Activated CD8-positive, alpha-beta T cell treated with anti-CD3 and anti-CD28 coated beads for 36 hours (primary cell): ENCODE results near the gene RLN3. TPM values are rescaled to one million over a fixed set of nuclear protein-coding genes. Genes with fewer than 3 reads are reported as not detected.
"Not testable (repeated sequence)": the region's sequence is repeated elsewhere in the genome, so short reads cannot be mapped to it uniquely, and the experiment has no call there.

ENCODE experiments used
- ATAC-seq: fragments of 200-7000 bp; cut with Tn5 transposase; one replicate; pipeline ENCODE4 v1.10.0; 2021; ENCODE audit warnings: mild to moderate bottlenecking, moderate library complexity
- CTCF ChIA-PET: fragments of 350-600 bp; sonication (Branson Sonifier 250); formaldehyde crosslinking; loops from one replicate; lab custom pipeline; 2021; ENCODE audit warnings: antibody characterized with exemption; lab: Charles Lee
- POLR2A ChIA-PET: fragments of 350-600 bp; sonication (Branson Sonifier 250); formaldehyde crosslinking; loops from one replicate; lab custom pipeline; 2021; ENCODE audit warnings: antibody characterized with exemption; lab: Charles Lee
- DNase-seq: peaks from one replicate; pipeline ENCODE4 v3.0.0-alpha.2; 2020
- H3K27ac Mint-ChIP-seq: one replicate; pipeline ENCODE4 v1.8.0; 2021; ENCODE audit warnings: mild to moderate bottlenecking, mixed read lengths
- H3K27me3 Mint-ChIP-seq: one replicate; pipeline ENCODE4 v1.8.0; 2021; ENCODE audit warnings: mixed read lengths
- H3K36me3 Mint-ChIP-seq: one replicate; pipeline ENCODE4 v1.8.0; 2021; ENCODE audit warnings: low read depth, mixed read lengths
- H3K4me1 Mint-ChIP-seq: one replicate; pipeline ENCODE4 v1.8.0; 2021; ENCODE audit warnings: low read depth, mixed read lengths
- H3K4me3 Mint-ChIP-seq: one replicate; pipeline ENCODE4 v1.8.0; 2021; ENCODE audit warnings: mild to moderate bottlenecking, moderate library complexity, mixed read lengths
- H3K9me3 Mint-ChIP-seq: one replicate; pipeline ENCODE4 v1.8.0; 2021; ENCODE audit warnings: mixed read lengths
- CTCF ChIP-seq: fragments of 200-600 bp; IDR thresholded peaks from one replicate; pipeline ENCODE4 v1.8.0; 2022; ENCODE audit warnings: antibody characterized with exemption, mild to moderate bottlenecking
- intact Hi-C: fragments of 100-400 bp; cut with micrococcal nuclease; formaldehyde crosslinking; loops from one replicate; pipeline ENCODE4 v1.10.0; 2022
- total RNA-seq, 2 experiments: library from RNA; stranded (reverse); gene quantifications; one replicate each; pipeline ENCODE4 v1.2.3, GENCODE V29; 2021

Gene RLN3
- total RNA-seq, 2 experiments from 2014 or later: not detected

GRCh38 chr19:14042659-14043608, 15.0 kb downstream of the RLN3 start:
- Mint-ChIP-seq H3K4me1 (peaks cover 15% of the 10 kb centered on the region), H3K27ac (peak overlapping the region; percentile 70), H3K36me3 (peaks cover 48% of the 10 kb centered on the region)
- H3K27me3 Mint-ChIP-seq, H3K4me3 Mint-ChIP-seq, H3K9me3 Mint-ChIP-seq, intact Hi-C loops: not testable (repeated sequence)
- DNase-seq (peak; percentile 55), ATAC-seq (peak; percentile 62)
- peak; percentile 58 for TF ChIP-seq CTCF
- ChIA-PET CTCF (interaction anchor here (0.8 to 2.1 kb wide), 14 partner anchors 9 to 161 kb away, joined by 3 to 12 read pairs (median 4); partner anchors contain the start of genes IL27RA, MISP3 and RLN3), POLR2A (interaction anchor here (1.2 kb wide), 1 partner anchor 11 kb away, joined by 5 read pairs; the partner anchor contains the start of gene IL27RA)

- POLR2A ChIA-PET, DNase-seq, ATAC-seq, intact Hi-C loops, H3K27ac Mint-ChIP-seq, H3K4me3 Mint-ChIP-seq, H3K9me3 Mint-ChIP-seq, H3K27me3 Mint-ChIP-seq: not testable (repeated sequence)
- CTCF ChIA-PET: interaction anchor here (0.6 to 6.6 kb wide), 29 partner anchors 11 to 219 kb away, joined by 3 to 69 read pairs (median 4); partner anchors contain the start of genes IL27RA, MISP3 and PALM3
- Mint-ChIP-seq H3K36me3 (peaks cover 60% of the 10 kb centered on the region), H3K4me1 (peaks cover 14% of the 10 kb centered on the region)
These were observed 19.9 kb downstream of the RLN3 start for GRCh38 chr19:14047866-14048265.

- no peak overlapping the region for H3K4me3 Mint-ChIP-seq
- no peak overlapping the region for H3K27ac Mint-ChIP-seq
- DNase-seq (peak; percentile 85), ATAC-seq (peak; percentile 97)
- peaks cover 60% of the 10 kb centered on the region for H3K36me3 Mint-ChIP-seq
- ChIA-PET CTCF (interaction anchor here (0.6 to 6.6 kb wide), 31 partner anchors 11 to 220 kb away, joined by 3 to 69 read pairs (median 4); partner anchors contain the start of genes IL27RA, MISP3 and PALM3), POLR2A (interaction anchor here (0.9 kb wide), 1 partner anchor 22 kb away, joined by 3 read pairs; no protein-coding TSS in a partner anchor)
- intact Hi-C loops: no loop called here
- peaks cover 13% of the 10 kb centered on the region for H3K4me1 Mint-ChIP-seq
- H3K9me3 Mint-ChIP-seq: no peaks in the 10 kb centered on the region
- peak; percentile 96 for TF ChIP-seq CTCF
- H3K27me3 Mint-ChIP-seq: no peaks in the 10 kb centered on the region
These were observed 20.6 kb downstream of the RLN3 start for GRCh38 chr19:14048443-14049153.

- ChIA-PET CTCF (interaction anchor here (0.9 to 6.6 kb wide), 5 partner anchors 9 to 171 kb away, joined by 3 to 69 read pairs (median 3); partner anchors contain the start of genes IL27RA and PALM3), POLR2A (no interaction called here)
- H3K27ac Mint-ChIP-seq: no peak overlapping the region
- H3K36me3 Mint-ChIP-seq: peaks cover 60% of the 10 kb centered on the region
- H3K27me3 Mint-ChIP-seq: no peaks in the 10 kb centered on the region
- no peaks in the 10 kb centered on the region for H3K9me3 Mint-ChIP-seq
- ATAC-seq: no peak
- TF ChIP-seq CTCF: no peak
- no peak for DNase-seq
- H3K4me1 Mint-ChIP-seq: peaks cover 13% of the 10 kb centered on the region
- H3K4me3 Mint-ChIP-seq: no peak overlapping the region
- intact Hi-C loops: no loop called here
These were observed 22.6 kb downstream of the RLN3 start for GRCh38 chr19:14050512-14050911.

GRCh38 chr19:14050961-14051360, 23.0 kb downstream of the RLN3 start:
- H3K4me3 Mint-ChIP-seq, DNase-seq, H3K27me3 Mint-ChIP-seq, H3K27ac Mint-ChIP-seq, ATAC-seq, intact Hi-C loops, H3K9me3 Mint-ChIP-seq: not testable (repeated sequence)
- POLR2A ChIA-PET: interaction anchor here (1.0 kb wide), 1 partner anchor 19 kb away, joined by 3 read pairs; the partner anchor contains the start of gene IL27RA
- Mint-ChIP-seq H3K4me1 (peaks cover 11% of the 10 kb centered on the region), H3K36me3 (peaks cover 55% of the 10 kb centered on the region)
- CTCF ChIA-PET: interaction anchor here (0.9 to 6.6 kb wide), 4 partner anchors 8 to 171 kb away, joined by 3 to 69 read pairs (median 4); partner anchors contain the start of genes IL27RA and PALM3
